HCT116 (cell line): ENCODE measurements around the gene CPM. TPM values are rescaled to one million over a fixed set of nuclear protein-coding genes. Genes with fewer than 3 reads are reported as not detected.
A peak's percentile ranks its signal among the peaks of the same experiment; 100 is the strongest.

Experiments
- ATAC-seq: fragments of 200-7000 bp; cut with Tn5 transposase; 2 replicates; pipeline ENCODE4 v1.9.1; 2020; ENCODE audit warnings: mild to moderate bottlenecking, moderate library complexity
- BruUV-seq: library from RNA; stranded (reverse); fragments of 400-500 nt; replicated peaks from 2 replicates; lab custom pipeline; 2021; lab: Mats Ljungman, UMichigan
- CTCF ChIA-PET: fragments of 300-600 bp; sonication (Branson Sonifier 250); formaldehyde crosslinking; loops from one replicate; lab custom pipeline; 2021; ENCODE audit warnings: antibody characterized with exemption; lab: Charles Lee
- POLR2A ChIA-PET: fragments of 300-600, 350-600 bp; sonication (Branson Sonifier 250); formaldehyde crosslinking; loops from one replicate; lab custom pipeline; 2021; ENCODE audit warnings: antibody characterized with exemption; lab: Charles Lee
- RAD21 ChIA-PET, 2 experiments: fragments of 300-600 bp; sonication (Branson Sonifier 250); formaldehyde crosslinking; loops; one replicate each; lab custom pipeline; 2023; ENCODE audit warnings: low total read pairs in 2 of 2; ENCODE audit not compliant: uncharacterized antibody in 2 of 2, unreplicated experiment in 2 of 2, low non-redundant PET in 1 of 2; lab: Charles Lee
- DNase-seq: peaks from one replicate; pipeline ENCODE4 v3.0.0-alpha.2; 2010; ENCODE audit warnings: low read depth, low spot score
- H2AFZ ChIP-seq: fragments of 200-600 bp; shearing (Covaris generic), sonication (generic); 2 replicates; pipeline ENCODE4 v1.6.1; 2017; ENCODE audit warnings: low read depth, mixed run types, mixed read lengths, antibody characterized with exemption, low read length; ENCODE audit not compliant: poor library complexity, severe bottlenecking
- H3K27ac ChIP-seq: 2 replicates; pipeline ENCODE4 v1.5.1; 2012; ENCODE audit warnings: low read depth, low read length
- H3K27me3 ChIP-seq: fragments of 200-600 bp; sonication (generic); 2 replicates; pipeline ENCODE4 v1.6.1; 2016; ENCODE audit warnings: mixed run types, low read length, mixed read lengths; ENCODE audit not compliant: insufficient read depth
- H3K36me3 ChIP-seq, 2 experiments: fragments of 200-500 bp in 1 of 2; fragments of 200-600 bp in 1 of 2; sonication (Bioruptor generic) in 1 of 2; sonication (generic) in 1 of 2; 2 replicates each; pipeline versions ENCODE4 v1.5.1 to v1.6.1; 2014 to 2016; ENCODE audit warnings: low read length in 2 of 2, inconsistent platforms in 1 of 2, mixed read lengths in 1 of 2, mixed run types in 1 of 2; ENCODE audit not compliant: insufficient read depth in 2 of 2, control insufficient read depth in 1 of 2
- H3K4me1 ChIP-seq, 2 experiments: fragments of 200-600 bp in 1 of 2; sonication (generic) in 1 of 2; 2 replicates each; pipeline versions ENCODE4 v1.5.1 to v1.6.1; 2012 to 2017; ENCODE audit warnings: low read length in 2 of 2, inconsistent platforms in 1 of 2, mild to moderate bottlenecking in 1 of 2, mixed read lengths in 1 of 2, mixed run types in 1 of 2, moderate library complexity in 1 of 2; ENCODE audit not compliant: insufficient read depth in 2 of 2, control insufficient read depth in 1 of 2
- H3K4me2 ChIP-seq: fragments of 200-600 bp; sonication (generic); 2 replicates; pipeline ENCODE4 v1.6.1; 2017; ENCODE audit warnings: mixed run types, low read length, mixed read lengths
- H3K4me3 ChIP-seq, 2 experiments: fragments of 200-600 bp in 1 of 2; sonication (generic) in 1 of 2; replicated peaks in 1 of 2; 2 replicates each; pipeline ENCODE4 v1.5.1; 2011 to 2016; ENCODE audit warnings: low read length in 2 of 2, control low read depth in 1 of 2, low read depth in 1 of 2, mild to moderate bottlenecking in 1 of 2, mixed read lengths in 1 of 2, mixed run types in 1 of 2
- H3K79me2 ChIP-seq: fragments of 200-600 bp; sonication (generic); 2 replicates; pipeline ENCODE4 v1.6.1; 2017; ENCODE audit warnings: mild to moderate bottlenecking, mixed run types, low read length, moderate library complexity, mixed read lengths; ENCODE audit not compliant: insufficient read depth
- H3K9ac ChIP-seq: fragments of 200-600 bp; sonication (generic); 2 replicates; pipeline ENCODE4 v1.6.1; 2016; ENCODE audit warnings: low read length, mixed read lengths
- H3K9me2 ChIP-seq: fragments of 200-600 bp; sonication (generic), shearing (Covaris generic); 2 replicates; pipeline ENCODE4 v1.6.1; 2017; ENCODE audit warnings: mixed run types, mild to moderate bottlenecking, moderate library complexity; ENCODE audit not compliant: insufficient read depth
- H3K9me3 ChIP-seq, 2 experiments: fragments of 200-500 bp in 1 of 2; fragments of 200-600 bp in 1 of 2; sonication (Bioruptor generic) in 1 of 2; sonication (generic) in 1 of 2; 2 replicates each; pipeline ENCODE4 v1.6.1; 2014 to 2017; ENCODE audit warnings: low read length in 2 of 2, mixed read lengths in 2 of 2, inconsistent platforms in 1 of 2, low read depth in 1 of 2, mild to moderate bottlenecking in 1 of 2, mixed run types in 1 of 2, moderate library complexity in 1 of 2; ENCODE audit not compliant: control insufficient read depth in 1 of 2, insufficient read depth in 1 of 2
- H4K20me1 ChIP-seq: fragments of 200-600 bp; sonication (generic), shearing (Covaris generic); 2 replicates; pipeline ENCODE4 v1.6.1; 2017; ENCODE audit warnings: mixed run types, mild to moderate bottlenecking, moderate library complexity; ENCODE audit not compliant: insufficient read depth
- CBX3 ChIP-seq: IDR thresholded peaks from 2 replicates; pipeline ENCODE4 v1.6.1; 2012; ENCODE audit warnings: low read depth
- CEBPB ChIP-seq: IDR thresholded peaks from 2 replicates; pipeline ENCODE4 v1.6.1; 2012; ENCODE audit warnings: low read depth
- EGR1 ChIP-seq: IDR thresholded peaks from 2 replicates; pipeline ENCODE4 v1.6.1; 2012; ENCODE audit warnings: low read depth
- ELF1 ChIP-seq: IDR thresholded peaks from 2 replicates; pipeline ENCODE4 v1.6.1; 2012; ENCODE audit warnings: low read depth, borderline replicate concordance
- EZH2phosphoT487 ChIP-seq: fragments of 200-600 bp; IDR thresholded peaks from 2 replicates; pipeline ENCODE4 v1.6.1; 2018; ENCODE audit warnings: antibody characterized with exemption, borderline replicate concordance
- FOSL1 ChIP-seq: IDR thresholded peaks from 2 replicates; pipeline ENCODE4 v1.6.1; 2012; ENCODE audit warnings: low read depth
- JUND ChIP-seq: IDR thresholded peaks from 2 replicates; pipeline ENCODE4 v1.6.1; 2012
- POLR2A ChIP-seq: IDR thresholded peaks from 2 replicates; pipeline ENCODE4 v1.7.0; 2011; ENCODE audit warnings: borderline replicate concordance; ENCODE audit not compliant: insufficient read depth, insufficient read length; ENCODE audit errors: extremely low read depth
- POLR2AphosphoS5 ChIP-seq: IDR thresholded peaks from 2 replicates; pipeline ENCODE4 v1.6.1; 2011; ENCODE audit warnings: mild to moderate bottlenecking, low read depth, low read length, moderate library complexity
- YY1 ChIP-seq: IDR thresholded peaks from 2 replicates; pipeline ENCODE4 v1.6.1; 2011; ENCODE audit warnings: low read length, low read depth, moderate library complexity, mild to moderate bottlenecking; ENCODE audit not compliant: insufficient replicate concordance; ENCODE audit errors: extremely low read depth
- ZBTB33 ChIP-seq: IDR thresholded peaks from 2 replicates; pipeline ENCODE4 v1.6.1; 2011; ENCODE audit warnings: mild to moderate bottlenecking, low read length, moderate library complexity; ENCODE audit not compliant: insufficient replicate concordance; ENCODE audit errors: extremely low read depth
- ZFX ChIP-seq: fragments of 450-650 bp; IDR thresholded peaks from 2 replicates; pipeline ENCODE4 v1.6.1; 2017
- intact Hi-C: fragments of 100-400 bp; cut with micrococcal nuclease; formaldehyde crosslinking; loops from 2 replicates; pipeline ENCODE4 v1.10.0; 2022
- total RNA-seq: library from RNA; stranded (reverse); gene quantifications from one replicate; pipeline ENCODE4 v1.2.1, GENCODE V29; 2021; ENCODE audit not compliant: unreplicated experiment
- TF ChIP-seq, protein P1 (sequence below): IDR thresholded peaks from 2 replicates; pipeline ENCODE4 v1.6.1; 2012

Gene CPM
- total RNA-seq, 1 experiment from 2014 or later: 5.3 TPM

DNA sequence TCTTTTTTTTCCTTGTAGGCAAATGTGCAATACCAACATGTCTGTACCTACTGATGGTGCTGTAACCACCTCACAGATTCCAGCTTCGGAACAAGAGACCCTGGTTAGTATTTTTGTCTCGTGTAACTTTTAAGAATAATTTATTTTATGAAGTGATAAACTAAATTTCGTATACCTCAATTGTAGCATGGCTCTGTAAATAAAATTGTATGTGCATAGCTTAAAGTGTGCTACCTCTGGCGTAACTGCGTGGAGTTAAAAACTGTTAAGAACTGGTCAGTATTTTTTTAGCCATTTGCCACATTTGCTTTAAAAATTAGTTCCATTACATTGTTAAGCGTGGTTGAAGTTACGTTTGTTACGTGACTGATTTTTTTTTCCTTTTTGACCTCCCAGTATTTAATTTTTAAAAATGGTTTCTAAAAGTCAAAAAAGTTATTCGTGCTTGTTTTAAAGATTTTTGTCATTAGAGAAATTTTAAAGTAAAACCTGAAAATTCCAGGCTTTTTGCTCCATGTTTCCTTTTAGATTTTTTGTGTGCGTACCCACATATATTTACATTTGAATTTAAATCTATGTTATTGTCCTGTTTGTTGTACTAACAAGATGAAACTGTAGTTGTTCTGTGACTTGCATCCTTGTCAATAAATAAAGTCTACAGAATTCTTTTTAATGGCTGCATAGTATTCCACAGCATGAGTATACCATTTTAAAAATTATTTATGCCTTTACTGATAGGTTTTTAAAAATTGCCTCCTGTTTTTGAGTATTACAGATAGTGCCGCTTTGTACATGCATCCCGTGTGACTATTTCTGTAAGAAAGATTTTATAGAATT is 123.6 kb downstream of the CPM start:
- peak overlapping the region; percentile 100 for H3K9ac ChIP-seq
- ATAC-seq (no peak), DNase-seq (no peak)
- 0 out of 2 replicates have a peak, but pooled peaks have one; percentile 8 for TF ChIP-seq CEBPB
- no peak for TF ChIP-seq FOSL1
- peaks cover 6 to 31% of the 10 kb centered on the region in 2 experiments; a peak in 3 of 4 replicates for H3K4me1 ChIP-seq
- ChIA-PET POLR2A (interaction anchor here (1.4 to 1.8 kb wide), 3 partner anchors 11 to 63 kb away, joined by 3 to 4 read pairs (median 4); partner anchors contain the start of gene SLC35E3), CTCF (interaction anchor here (2.1 to 2.4 kb wide), 2 partner anchors 8 to 21 kb away, joined by 9 to 12 read pairs; no protein-coding TSS in a partner anchor), RAD21 (interaction anchor here in 1 of 2 experiments (1.4 kb wide), 1 partner anchor 63 kb away, joined by 5 read pairs; the partner anchor contains the start of gene SLC35E3)
- peak overlapping the region; percentile 95 to 96 for H3K4me3 ChIP-seq
- peak overlapping the region; percentile 99 for H3K27ac ChIP-seq
- H3K9me3 ChIP-seq: no peaks in the 10 kb centered on the region
- H4K20me1 ChIP-seq: peaks cover 4% of the 10 kb centered on the region; the same call in 1 of the 2 replicates
- H3K36me3 ChIP-seq: peaks cover 11 to 22% of the 10 kb centered on the region in 2 experiments; a peak in 3 of 4 replicates
- H3K79me2 ChIP-seq: peaks cover 64% of the 10 kb centered on the region
- TSS peak; percentile 65 for BruUV-seq
- H3K9me2 ChIP-seq: no peaks in the 10 kb centered on the region
- no peaks in the 10 kb centered on the region for H3K27me3 ChIP-seq
- no peak overlapping the region for H2AFZ ChIP-seq
- peak overlapping the region; percentile 84 for H3K4me2 ChIP-seq
- intact Hi-C loops: loop anchor here (5.0 kb wide), 1 partner anchor 477 kb away; the partner anchor contains the start of gene MDM1

DNA sequence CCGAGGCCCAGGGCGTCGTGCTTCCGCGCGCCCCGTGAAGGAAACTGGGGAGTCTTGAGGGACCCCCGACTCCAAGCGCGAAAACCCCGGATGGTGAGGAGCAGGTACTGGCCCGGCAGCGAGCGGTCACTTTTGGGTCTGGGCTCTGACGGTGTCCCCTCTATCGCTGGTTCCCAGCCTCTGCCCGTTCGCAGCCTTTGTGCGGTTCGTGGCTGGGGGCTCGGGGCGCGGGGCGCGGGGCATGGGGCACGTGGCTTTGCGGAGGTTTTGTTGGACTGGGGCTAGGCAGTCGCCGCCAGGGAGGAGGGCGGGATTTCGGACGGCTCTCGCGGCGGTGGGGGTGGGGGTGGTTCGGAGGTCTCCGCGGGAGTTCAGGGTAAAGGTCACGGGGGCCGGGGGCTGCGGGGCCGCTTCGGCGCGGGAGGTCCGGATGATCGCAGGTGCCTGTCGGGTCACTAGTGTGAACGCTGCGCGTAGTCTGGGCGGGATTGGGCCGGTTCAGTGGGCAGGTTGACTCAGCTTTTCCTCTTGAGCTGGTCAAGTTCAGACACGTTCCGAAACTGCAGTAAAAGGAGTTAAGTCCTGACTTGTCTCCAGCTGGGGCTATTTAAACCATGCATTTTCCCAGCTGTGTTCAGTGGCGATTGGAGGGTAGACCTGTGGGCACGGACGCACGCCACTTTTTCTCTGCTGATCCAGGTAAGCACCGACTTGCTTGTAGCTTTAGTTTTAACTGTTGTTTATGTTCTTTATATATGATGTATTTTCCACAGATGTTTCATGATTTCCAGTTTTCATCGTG is 124.4 kb downstream of the CPM start:
- Histone ChIP-seq H3K79me2 (peaks cover 56% of the 10 kb centered on the region), H3K9me2 (no peaks in the 10 kb centered on the region), H3K4me3 (peak overlapping the region; percentile 95 to 96), H4K20me1 (peaks cover 4% of the 10 kb centered on the region; the same call in 1 of the 2 replicates), H3K27ac (peak overlapping the region; percentile 99), H3K9me3 (no peaks in the 10 kb centered on the region), H3K4me2 (peak overlapping the region; percentile 84), H3K4me1 (peaks cover 6 to 31% of the 10 kb centered on the region in 2 experiments; a peak in 3 of 4 replicates), H3K9ac (peak overlapping the region; percentile 100), H3K27me3 (no peaks in the 10 kb centered on the region), H3K36me3 (peaks cover 7 to 14% of the 10 kb centered on the region in 2 experiments; a peak in 3 of 4 replicates), H2AFZ (no peak overlapping the region)
- no TSS peak for BruUV-seq
- CTCF ChIA-PET: interaction anchor here (1.2 to 2.4 kb wide), 6 partner anchors 9 to 474 kb away, joined by 3 to 12 read pairs (median 4); partner anchors contain the start of gene SLC35E3
- RAD21 ChIA-PET: interaction anchor here in 1 of 2 experiments (1.4 kb wide), 1 partner anchor 62 kb away, joined by 5 read pairs; the partner anchor contains the start of gene SLC35E3
- POLR2A ChIA-PET: interaction anchor here (1.4 to 1.8 kb wide), 4 partner anchors 11 to 62 kb away, joined by 3 to 7 read pairs (median 4); partner anchors contain the start of gene SLC35E3
- intact Hi-C loops: loop anchor here (1.0 to 5.0 kb wide), 2 partner anchors 62 to 476 kb away; partner anchors contain the start of genes MDM1 and SLC35E3
- peak; percentile 87 for DNase-seq
- ATAC-seq: peak; percentile 57
- TF ChIP-seq CBX3 (no peak; the same call in 1 of the 2 replicates), JUND (peak; percentile 85), YY1 (no peak), POLR2A (no peak), ELF1 (no peak; the same call in 1 of the 2 replicates), POLR2AphosphoS5 (peak; percentile 83), EGR1 (0 out of 2 replicates have a peak, but pooled peaks have one; percentile 7), ZFX (peak; percentile 78), EZH2phosphoT487 (no peak), ZBTB33 (no peak)
- TF ChIP-seq, protein P1, sequence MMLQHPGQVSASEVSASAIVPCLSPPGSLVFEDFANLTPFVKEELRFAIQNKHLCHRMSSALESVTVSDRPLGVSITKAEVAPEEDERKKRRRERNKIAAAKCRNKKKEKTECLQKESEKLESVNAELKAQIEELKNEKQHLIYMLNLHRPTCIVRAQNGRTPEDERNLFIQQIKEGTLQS: no peak; the same call in 1 of the 2 replicates
